Activated B cell treated with CpG ODN at 0.5 μM for 24 hours (primary cell): Measurements from ENCODE around the gene ASF1B. TPM values are rescaled to one million over a fixed set of nuclear protein-coding genes. Genes with fewer than 3 reads are reported as not detected.

Source experiments
- ATAC-seq: fragments of 200-7000 bp; cut with Tn5 transposase; one replicate; pipeline ENCODE4 v1.10.0; 2021; ENCODE audit warnings: low read depth, mild to moderate bottlenecking, moderate library complexity
- CTCF ChIA-PET: fragments of 350-600 bp; sonication (Branson Sonifier 250); formaldehyde crosslinking; loops from one replicate; lab custom pipeline; 2021; ENCODE audit warnings: antibody characterized with exemption; lab: Charles Lee
- POLR2A ChIA-PET: fragments of 350-600 bp; sonication (Branson Sonifier 250); formaldehyde crosslinking; loops from one replicate; lab custom pipeline; 2021; ENCODE audit warnings: antibody characterized with exemption; lab: Charles Lee
- DNase-seq: peaks from one replicate; pipeline ENCODE4 v3.0.0; 2022
- H3K27ac Mint-ChIP-seq: one replicate; pipeline ENCODE4 v1.8.0; 2020; ENCODE audit warnings: mixed read lengths
- H3K27me3 Mint-ChIP-seq: one replicate; pipeline ENCODE4 v1.8.0; 2021; ENCODE audit warnings: mixed read lengths
- H3K36me3 Mint-ChIP-seq: one replicate; pipeline ENCODE4 v1.8.0; 2021; ENCODE audit warnings: low read depth, mixed read lengths
- H3K4me1 Mint-ChIP-seq: one replicate; pipeline ENCODE4 v1.8.0; 2021; ENCODE audit warnings: mixed read lengths
- H3K4me3 Mint-ChIP-seq: one replicate; pipeline ENCODE4 v1.8.0; 2020; ENCODE audit warnings: mild to moderate bottlenecking, mixed read lengths
- H3K9me3 Mint-ChIP-seq: one replicate; pipeline ENCODE4 v1.8.0; 2020; ENCODE audit warnings: mixed read lengths
- intact Hi-C: fragments of 100-400 bp; cut with micrococcal nuclease; formaldehyde crosslinking; loops from one replicate; pipeline ENCODE4 v1.15.1; 2024
- total RNA-seq: library from RNA; stranded (reverse); gene quantifications from 2 replicates; pipeline ENCODE4 v1.2.3, GENCODE V29; 2022
- TF ChIP-seq, protein P1 (sequence below): fragments of 200-600 bp; IDR thresholded peaks from one replicate; pipeline ENCODE4 v1.8.0; 2022; ENCODE audit warnings: antibody characterized with exemption, mild to moderate bottlenecking

The ASF1B gene
- total RNA-seq, 1 donor from 2014 or later, result 3.7 TPM

DNA sequence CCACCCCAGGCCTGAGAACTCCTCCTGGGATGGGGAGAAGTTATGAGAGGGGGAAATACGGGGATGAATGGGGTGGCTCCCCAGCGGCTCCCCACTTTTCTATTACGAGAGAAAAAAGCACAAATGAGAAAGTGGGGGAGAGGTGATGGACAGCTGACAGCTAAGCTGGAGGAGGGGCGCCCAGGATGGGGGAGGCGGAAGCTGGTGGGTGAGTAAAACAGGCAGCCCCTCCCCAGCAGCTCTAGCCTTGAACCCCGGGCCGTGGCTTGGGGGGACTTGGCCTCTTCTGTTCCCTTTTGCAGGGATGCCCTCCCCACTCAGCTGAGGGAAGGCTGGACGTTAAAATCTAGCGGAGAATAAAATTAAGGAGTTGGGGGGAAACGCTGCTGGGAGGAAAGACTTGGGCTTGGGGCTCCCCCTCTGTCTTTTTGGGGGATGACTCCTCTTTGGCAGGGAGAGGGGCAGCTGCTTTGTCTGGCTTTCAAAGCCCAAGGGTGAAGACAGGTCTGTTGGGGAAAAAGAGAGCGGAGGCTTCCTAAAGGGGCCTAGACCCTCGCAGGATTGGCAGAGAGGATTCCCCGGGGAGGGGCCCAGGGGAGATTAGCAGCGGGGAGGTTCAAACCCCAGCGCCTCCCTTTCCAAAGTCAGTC lies 44.5 kb downstream of the ASF1B start:
- Mint-ChIP-seq H3K36me3 (peaks cover 21% of the 10 kb centered on the region), H3K4me1 (peaks cover 18% of the 10 kb centered on the region), H3K27me3 (no peaks in the 10 kb centered on the region), H3K27ac (peak overlapping the region; percentile 99), H3K9me3 (peaks cover 3% of the 10 kb centered on the region), H3K4me3 (peak overlapping the region; percentile 99)
- TF ChIP-seq, protein P1, sequence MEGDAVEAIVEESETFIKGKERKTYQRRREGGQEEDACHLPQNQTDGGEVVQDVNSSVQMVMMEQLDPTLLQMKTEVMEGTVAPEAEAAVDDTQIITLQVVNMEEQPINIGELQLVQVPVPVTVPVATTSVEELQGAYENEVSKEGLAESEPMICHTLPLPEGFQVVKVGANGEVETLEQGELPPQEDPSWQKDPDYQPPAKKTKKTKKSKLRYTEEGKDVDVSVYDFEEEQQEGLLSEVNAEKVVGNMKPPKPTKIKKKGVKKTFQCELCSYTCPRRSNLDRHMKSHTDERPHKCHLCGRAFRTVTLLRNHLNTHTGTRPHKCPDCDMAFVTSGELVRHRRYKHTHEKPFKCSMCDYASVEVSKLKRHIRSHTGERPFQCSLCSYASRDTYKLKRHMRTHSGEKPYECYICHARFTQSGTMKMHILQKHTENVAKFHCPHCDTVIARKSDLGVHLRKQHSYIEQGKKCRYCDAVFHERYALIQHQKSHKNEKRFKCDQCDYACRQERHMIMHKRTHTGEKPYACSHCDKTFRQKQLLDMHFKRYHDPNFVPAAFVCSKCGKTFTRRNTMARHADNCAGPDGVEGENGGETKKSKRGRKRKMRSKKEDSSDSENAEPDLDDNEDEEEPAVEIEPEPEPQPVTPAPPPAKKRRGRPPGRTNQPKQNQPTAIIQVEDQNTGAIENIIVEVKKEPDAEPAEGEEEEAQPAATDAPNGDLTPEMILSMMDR, result no peak
- DNase-seq, result no peak
- ChIA-PET CTCF (interaction anchor here (1.1 kb wide), 1 partner anchor 18 kb away, joined by 3 read pairs; no protein-coding TSS in a partner anchor), POLR2A (interaction anchor here (0.6 to 1.9 kb wide), 7 partner anchors 10 to 278 kb away, joined by 3 to 15 read pairs (median 5); partner anchors contain the start of genes ASF1B and PRKACA)
- intact Hi-C loops, result loop anchor here (1.0 to 5.0 kb wide), 6 partner anchors 19 to 937 kb away; partner anchors contain the start of genes DCAF15 and PRKACA
- ATAC-seq, result no peak

DNA sequence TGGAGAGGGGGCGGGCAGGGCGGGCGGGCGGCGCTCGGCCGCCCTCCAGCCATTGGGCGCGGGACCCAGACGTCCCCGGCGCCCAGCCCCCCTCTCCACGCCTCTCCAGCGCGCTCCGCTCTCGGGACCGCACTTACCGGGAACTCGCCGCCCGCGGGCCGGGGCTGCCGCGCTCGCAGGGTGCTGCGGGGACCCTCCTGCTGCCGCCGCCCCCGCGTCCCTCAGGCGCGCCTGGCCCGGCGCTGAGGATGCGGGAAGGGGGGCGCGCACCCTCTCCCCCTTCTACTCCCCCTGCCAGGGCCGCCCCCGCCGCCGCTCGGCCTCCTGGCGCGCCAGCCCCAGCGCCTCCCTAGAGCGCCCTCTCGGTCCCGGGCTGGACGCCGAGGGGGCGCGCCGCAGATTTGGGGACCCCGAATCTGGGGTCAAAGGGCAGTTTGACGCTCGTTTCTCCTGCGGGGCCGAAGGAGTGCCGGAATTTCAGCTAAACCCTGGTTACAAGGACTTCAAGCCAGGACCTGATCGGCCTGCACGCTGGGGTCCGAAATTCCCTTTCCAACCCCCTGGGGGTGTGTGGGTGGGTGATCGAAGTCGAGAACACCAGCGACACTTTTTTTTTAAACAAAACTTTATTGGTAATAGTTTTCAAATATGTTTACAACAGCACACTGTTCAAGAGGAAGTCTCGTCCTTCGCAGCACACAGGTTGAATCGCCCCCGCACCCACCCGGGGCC lies 45.1 kb downstream of the ASF1B start:
- TF ChIP-seq, protein P1, result no peak
- H3K27ac Mint-ChIP-seq, result peak overlapping the region; percentile 99
- H3K36me3 Mint-ChIP-seq, result peaks cover 17% of the 10 kb centered on the region
- ATAC-seq (peak; percentile 75), DNase-seq (peak; percentile 81)
- H3K4me3 Mint-ChIP-seq, result peak overlapping the region; percentile 99
- no peaks in the 10 kb centered on the region for H3K27me3 Mint-ChIP-seq
- CTCF ChIA-PET, result interaction anchor here (1.1 kb wide), 1 partner anchor 17 kb away, joined by 3 read pairs; no protein-coding TSS in a partner anchor
- intact Hi-C loops, result loop anchor here (1.0 to 5.0 kb wide), 6 partner anchors 18 to 936 kb away; partner anchors contain the start of genes DCAF15 and PRKACA
- peaks cover 18% of the 10 kb centered on the region for H3K4me1 Mint-ChIP-seq
- H3K9me3 Mint-ChIP-seq, result peaks cover 3% of the 10 kb centered on the region
- POLR2A ChIA-PET, result interaction anchor here (0.7 to 1.9 kb wide), 5 partner anchors 10 to 279 kb away, joined by 3 to 15 read pairs (median 5); partner anchors contain the start of genes ASF1B and PRKACA

DNA sequence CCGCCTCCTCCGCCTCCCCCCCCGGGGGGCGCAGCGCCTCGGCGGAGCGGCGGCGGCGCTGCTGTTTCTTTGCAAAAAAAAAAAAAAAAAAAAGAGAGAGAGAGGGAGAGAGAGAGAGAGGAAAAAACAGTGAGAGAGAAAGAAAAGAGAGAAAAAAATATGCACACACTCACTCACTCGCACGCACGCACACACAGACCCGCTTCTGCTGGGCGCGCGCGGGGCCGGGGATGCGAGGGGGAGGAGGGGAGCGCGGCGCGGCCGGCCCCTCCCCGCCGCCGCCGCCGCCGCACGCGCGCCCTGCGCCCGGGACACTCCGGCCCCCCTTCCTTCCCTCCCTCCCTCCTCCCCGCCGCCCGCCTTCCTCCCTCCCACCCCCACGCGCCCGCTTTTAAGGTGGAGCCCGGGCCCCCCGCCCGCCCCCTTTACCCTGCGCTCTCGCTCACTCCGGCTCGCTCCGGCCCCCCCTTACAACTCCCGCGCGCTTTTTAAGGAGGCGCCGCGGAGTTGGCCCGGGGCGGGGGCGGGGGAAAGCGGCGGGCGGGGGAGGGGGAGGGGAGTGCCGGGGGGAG lies 45.8 kb downstream of the ASF1B start, which contains the start of gene SAMD1:
SAMD1 (minus strand) TSS at position 243 of the 572 bp plus-strand sequence.
- intact Hi-C loops, result loop anchor here (1.0 to 5.0 kb wide), 7 partner anchors 9 to 936 kb away; partner anchors contain the start of genes DCAF15 and PRKACA
- TF ChIP-seq, protein P1, result no peak
- Mint-ChIP-seq H3K36me3 (peaks cover 17% of the 10 kb centered on the region), H3K9me3 (peaks cover 3% of the 10 kb centered on the region), H3K4me3 (peak within 1 kb of the TSS; percentile 99), H3K4me1 (peaks cover 18% of the 10 kb centered on the region), H3K27ac (peak within 1 kb of the TSS; percentile 99), H3K27me3 (no peaks in the 10 kb centered on the region)
- DNase-seq, result peak; percentile 70
- peak; percentile 61 for ATAC-seq
- ChIA-PET CTCF (interaction anchor here (1.5 kb wide), 1 partner anchor 24 kb away, joined by 6 read pairs; no protein-coding TSS in a partner anchor), POLR2A (interaction anchor here (1.0 to 1.9 kb wide), 5 partner anchors 9 to 46 kb away, joined by 4 to 15 read pairs (median 7); partner anchors contain the start of genes ASF1B and PRKACA)

DNA sequence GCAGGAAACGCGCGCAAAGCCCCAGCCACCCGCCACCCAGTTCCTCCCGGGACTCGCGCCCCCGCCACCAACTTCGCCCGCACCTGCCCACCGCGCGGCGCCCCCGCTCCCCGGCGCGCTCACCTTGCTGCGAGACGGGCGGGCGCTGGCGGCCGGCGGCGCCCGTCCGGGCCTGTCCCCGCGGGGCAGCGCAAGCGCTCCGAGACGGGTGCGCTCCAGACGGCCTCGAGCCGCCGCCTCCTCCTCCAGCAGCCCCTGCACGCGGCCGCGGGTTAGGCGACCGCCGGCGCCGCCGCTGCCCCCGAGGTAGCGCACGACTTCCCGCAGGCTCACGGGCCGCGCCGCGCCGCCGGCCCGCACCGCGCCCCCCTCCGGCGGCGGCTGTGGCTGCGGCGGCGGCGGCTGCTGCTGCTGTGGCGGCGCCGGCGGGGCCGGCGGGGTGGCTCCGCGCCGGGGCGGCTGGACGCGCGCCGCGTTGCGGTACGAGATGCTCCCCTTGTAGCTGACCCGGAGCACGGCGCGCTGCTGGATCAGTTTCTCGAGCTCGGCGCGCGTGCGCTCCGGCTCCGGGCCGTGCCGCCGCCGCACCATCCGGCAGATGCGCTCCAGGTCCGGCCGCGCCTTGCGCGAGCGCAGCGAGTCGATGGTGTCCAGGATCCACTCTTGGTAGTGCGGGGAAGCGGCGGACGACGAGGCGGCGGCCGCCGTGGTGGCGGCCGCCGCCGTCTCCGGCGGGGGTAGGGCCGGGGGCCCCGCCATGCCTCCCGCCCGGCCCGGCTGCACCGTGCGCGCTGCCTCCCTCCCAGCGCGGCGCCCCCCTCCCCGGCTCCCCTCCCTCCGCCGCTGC lies 46.5 kb downstream of the ASF1B start:
- peak overlapping the region; percentile 77 for H3K27ac Mint-ChIP-seq
- POLR2A ChIA-PET, result interaction anchor here (1.0 kb wide), 3 partner anchors 8 to 47 kb away, joined by 4 to 7 read pairs (median 5); partner anchors contain the start of genes ASF1B and PRKACA
- no peaks in the 10 kb centered on the region for H3K27me3 Mint-ChIP-seq
- peak; percentile 52 for DNase-seq
- peaks cover 3% of the 10 kb centered on the region for H3K9me3 Mint-ChIP-seq
- H3K36me3 Mint-ChIP-seq, result peaks cover 17% of the 10 kb centered on the region
- peak overlapping the region; percentile 83 for H3K4me3 Mint-ChIP-seq
- CTCF ChIA-PET, result interaction anchor here (1.5 kb wide), 1 partner anchor 25 kb away, joined by 6 read pairs; no protein-coding TSS in a partner anchor
- peak; percentile 9 for ATAC-seq
- intact Hi-C loops, result loop anchor here (1.0 to 5.0 kb wide), 3 partner anchors 9 to 935 kb away; a partner anchor contains a TSS
- TF ChIP-seq, protein P1, result no peak
- H3K4me1 Mint-ChIP-seq, result peaks cover 18% of the 10 kb centered on the region
